NCI-H510A (cell line): ENCODE results near the gene ZBED2.
A peak's percentile ranks its signal among the peaks of the same experiment; 100 is the strongest.
"Not testable (repeated sequence)": the region's sequence is repeated elsewhere in the genome, so short reads cannot be mapped to it uniquely, and the experiment has no call there.

Experiments
- DNase-seq: peaks from one replicate; lab custom pipeline; 2025; lab: John Stamatoyannopoulos, UW

ZBED2 gene

DNA sequence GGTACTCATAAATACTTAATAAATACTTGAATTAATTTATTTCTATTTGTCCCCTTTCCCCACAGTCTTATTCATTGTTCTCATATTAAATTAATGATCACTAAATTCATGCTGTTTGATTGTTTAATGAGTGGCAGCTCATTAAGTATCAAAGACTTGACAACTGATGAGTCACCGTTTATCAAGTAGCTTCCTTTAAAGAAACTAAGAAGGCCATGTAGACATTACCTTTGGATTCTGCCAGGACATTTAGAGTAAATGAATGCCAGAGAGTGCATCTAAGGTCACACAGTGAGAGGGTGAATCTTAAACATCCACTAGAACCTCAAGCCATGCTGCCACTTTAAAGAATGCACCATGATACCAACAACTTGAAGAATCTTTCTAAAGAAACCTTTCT lies 23.9 kb downstream of the ZBED2 start:
- no peak for DNase-seq

DNA sequence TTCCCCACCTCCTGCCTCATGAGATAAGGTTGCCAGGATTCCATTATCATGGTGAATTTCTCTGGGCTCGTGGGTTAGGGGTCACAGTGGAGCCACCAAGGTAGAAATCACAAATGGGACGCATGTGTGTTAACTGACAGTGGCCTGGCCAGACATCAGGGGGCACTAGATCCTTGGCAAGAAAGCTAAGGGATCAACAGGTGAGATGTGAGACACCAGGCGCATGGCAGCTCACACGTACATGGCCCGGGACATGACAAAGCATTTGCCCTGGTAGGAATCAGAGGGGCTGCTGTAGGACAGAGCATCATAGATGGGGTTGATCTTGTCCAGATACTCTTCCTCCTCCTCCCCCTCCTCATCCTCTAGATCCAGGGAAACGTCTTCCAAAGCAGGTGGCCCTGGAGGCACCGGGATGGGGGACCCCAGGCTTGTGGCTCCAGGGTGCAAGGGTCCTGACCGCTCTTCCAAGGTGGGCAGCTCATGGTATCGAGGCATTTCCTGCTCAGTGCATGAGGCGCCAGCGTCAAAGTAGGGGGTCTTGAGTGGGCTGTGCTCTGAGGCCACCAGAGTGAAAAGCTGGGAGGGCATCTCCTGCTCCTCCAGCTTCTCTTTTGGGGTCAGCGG lies 24.6 kb downstream of the ZBED2 start:
- no peak for DNase-seq

- no peak for DNase-seq
These were observed 26.2 kb downstream of the ZBED2 start for GRCh38 chr3:111568911-111569310.

DNA sequence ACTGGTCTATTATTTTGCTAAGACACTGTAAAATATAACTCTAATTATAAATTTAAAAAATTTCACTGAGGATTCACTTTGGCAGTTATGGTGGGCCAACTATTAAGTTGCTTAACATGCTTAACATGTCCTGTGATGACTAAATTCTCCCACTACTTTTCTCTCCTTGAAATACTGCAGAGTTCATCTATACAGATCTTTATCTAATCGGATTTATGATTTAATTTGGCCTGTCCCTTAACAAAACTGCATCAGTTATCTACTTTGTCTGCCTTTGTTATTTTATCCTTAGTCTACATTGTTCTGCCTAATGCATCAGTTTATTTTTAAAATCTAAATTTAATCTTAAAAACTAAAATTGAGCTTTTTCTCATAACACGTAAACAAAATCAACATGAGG lies 26.8 kb downstream of the ZBED2 start:
- no peak for DNase-seq

- DNase-seq, result no peak
These were observed 28.3 kb downstream of the ZBED2 start for GRCh38 chr3:111566844-111567243.

- not testable (repeated sequence) for DNase-seq
These were observed 33.2 kb downstream of the ZBED2 start for GRCh38 chr3:111561902-111562301.

- peak; percentile 9 for DNase-seq
These were observed 46.4 kb downstream of the ZBED2 start for GRCh38 chr3:111548756-111549155.

DNA sequence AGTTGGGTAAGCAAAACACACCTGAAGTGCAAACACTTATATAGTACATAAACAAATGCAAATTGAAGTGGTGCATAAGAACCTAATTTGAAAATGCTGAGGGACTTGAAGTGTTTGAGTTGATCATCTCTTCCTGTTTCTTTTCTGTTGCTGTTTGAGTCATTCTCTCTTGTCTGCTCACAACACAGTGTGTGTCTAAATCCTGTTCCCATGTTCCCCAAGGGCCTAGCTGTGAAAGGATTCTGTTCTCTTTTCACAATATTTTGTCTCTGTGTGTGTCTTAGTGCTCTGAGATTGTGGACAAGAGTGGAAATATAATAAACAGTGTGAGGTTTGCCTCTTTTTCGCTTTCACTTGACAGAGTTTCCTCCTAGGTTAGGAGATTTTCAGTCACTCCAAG lies 47.1 kb downstream of the ZBED2 start:
- DNase-seq, result no peak

DNA sequence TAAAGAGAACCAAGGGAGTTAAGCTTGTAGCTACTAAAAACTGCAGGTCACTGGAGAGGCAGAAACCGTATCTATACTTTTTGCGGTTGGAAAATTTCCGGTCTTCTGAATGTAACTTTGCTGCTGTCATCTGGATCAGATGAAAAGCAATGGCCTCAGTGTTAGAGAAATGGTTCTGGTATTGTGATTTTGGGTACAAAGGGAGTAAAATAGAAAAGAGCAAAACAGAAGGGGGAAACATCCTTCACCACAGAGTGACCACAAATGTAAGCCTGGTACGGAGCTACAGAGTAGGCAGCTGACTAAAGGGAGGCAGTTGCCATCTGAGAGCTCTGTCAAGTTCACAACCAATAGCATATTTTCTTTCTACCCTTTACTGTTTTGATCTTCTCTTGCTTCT lies 47.5 kb downstream of the ZBED2 start:
- DNase-seq, result no peak

GRCh38 chr3:111545349-111545748 lies 49.8 kb downstream of the ZBED2 start:
- no peak for DNase-seq
